ENCODE results near the gene BTNL9. TPM values are rescaled to one million over a fixed set of nuclear protein-coding genes. Genes with fewer than 3 reads are reported as not detected.

The BTNL9 gene
- total RNA-seq, 3 donors from 2014 or later = 27.2 to 169 (median 94.6) TPM

- Histone ChIP-seq H3K4me1 (no peaks in the 10 kb centered on the region), H3K4me3 (peak overlapping the region; percentile 30 to 57 (median 34)), H3K9me3 (no peaks in the 10 kb centered on the region), H3K27ac (peak overlapping the region in 1 of 2 donors; percentile 68), H3K27me3 (peaks cover 0 to 39% of the 10 kb centered on the region in 2 donors), H3K36me3 (no peaks in the 10 kb centered on the region)
- no peak for TF ChIP-seq CTCF (IDR thresholded peaks at IDR 0.05)
- no peak for TF ChIP-seq POLR2A (IDR thresholded peaks at IDR 0.05)
- TF ChIP-seq POLR2AphosphoS5 (IDR thresholded peaks at IDR 0.05) = no peak
- no peak for DNase-seq (ENCODE audit: low spot score in 2 of 2)
- intact Hi-C loops (cut with DNase I; ENCODE audit: low total_unique reads) = no loop called here
These were observed 522 bp downstream of the BTNL9 start for GRCh38 chr5:181040631-181040945.

- intact Hi-C loops (cut with DNase I; ENCODE audit: low total_unique reads) = no loop called here
These were observed 977 bp downstream of the BTNL9 start for GRCh38 chr5:181041043-181041442.

GRCh38 chr5:181042036-181042713, 2.1 kb downstream of the BTNL9 start:
- Histone ChIP-seq H3K4me3 (peak overlapping the region; percentile 27 to 57 (median 30)), H3K4me1 (no peaks in the 10 kb centered on the region), H3K9me3 (no peaks in the 10 kb centered on the region), H3K36me3 (no peaks in the 10 kb centered on the region), H3K27ac (peak overlapping the region in 1 of 2 donors; percentile 43), H3K27me3 (peaks cover 0 to 50% of the 10 kb centered on the region in 2 donors)
- no peak for DNase-seq (ENCODE audit: low spot score in 2 of 2)
- intact Hi-C loops (cut with DNase I; ENCODE audit: low total_unique reads) = no loop called here
- no peak for TF ChIP-seq CTCF (IDR thresholded peaks at IDR 0.05)
- TF ChIP-seq POLR2A (IDR thresholded peaks at IDR 0.05) = no peak
- TF ChIP-seq POLR2AphosphoS5 (IDR thresholded peaks at IDR 0.05) = no peak

More at GRCh38 chr5:181041043-181041442, 977 bp downstream of the BTNL9 start:
- no peak for DNase-seq (ENCODE audit: low spot score in 2 of 2)
- Histone ChIP-seq H3K27ac (peak overlapping the region in 1 of 2 donors; percentile 68), H3K9me3 (no peaks in the 10 kb centered on the region), H3K36me3 (no peaks in the 10 kb centered on the region), H3K4me1 (no peaks in the 10 kb centered on the region), H3K4me3 (peak overlapping the region; percentile 30 to 57 (median 34)), H3K27me3 (peaks cover 0 to 39% of the 10 kb centered on the region in 2 donors)
- TF ChIP-seq POLR2AphosphoS5 (IDR thresholded peaks at IDR 0.05) = no peak
- no peak for TF ChIP-seq CTCF (IDR thresholded peaks at IDR 0.05)
- TF ChIP-seq POLR2A (IDR thresholded peaks at IDR 0.05) = no peak

- DNase-seq (ENCODE audit: low spot score in 2 of 2) = no peak
- Histone ChIP-seq H3K4me3 (peak overlapping the region; percentile 27 to 57 (median 30)), H3K9me3 (no peaks in the 10 kb centered on the region), H3K27me3 (peaks cover 0 to 51% of the 10 kb centered on the region in 2 donors), H3K4me1 (no peaks in the 10 kb centered on the region), H3K36me3 (no peaks in the 10 kb centered on the region), H3K27ac (peak overlapping the region in 1 of 2 donors; percentile 43)
- TF ChIP-seq POLR2A (IDR thresholded peaks at IDR 0.05) = no peak
- no peak for TF ChIP-seq CTCF (IDR thresholded peaks at IDR 0.05)
- no peak for TF ChIP-seq POLR2AphosphoS5 (IDR thresholded peaks at IDR 0.05)
- intact Hi-C loops (cut with DNase I; ENCODE audit: low total_unique reads) = no loop called here
These were observed 2.7 kb downstream of the BTNL9 start for GRCh38 chr5:181042722-181043121.

- no peaks in the 10 kb centered on the region for H3K4me1 ChIP-seq
- H3K9me3 ChIP-seq = no peaks in the 10 kb centered on the region
- H3K27ac ChIP-seq = peak overlapping the region; percentile 14 to 63
- peak overlapping the region in 2 of 3 donors; percentile 7 to 57 for H3K4me3 ChIP-seq
- peaks cover 0 to 52% of the 10 kb centered on the region in 2 donors for H3K27me3 ChIP-seq
- intact Hi-C loops (cut with DNase I; ENCODE audit: low total_unique reads) = no loop called here
- TF ChIP-seq POLR2AphosphoS5 (IDR thresholded peaks at IDR 0.05) = no peak
- TF ChIP-seq POLR2A (IDR thresholded peaks at IDR 0.05) = no peak
- TF ChIP-seq CTCF (IDR thresholded peaks at IDR 0.05) = no peak
- no peaks in the 10 kb centered on the region for H3K36me3 ChIP-seq
- no peak for DNase-seq (ENCODE audit: low spot score in 2 of 2)
These were observed 3.4 kb downstream of the BTNL9 start for GRCh38 chr5:181043285-181044092.
